Stimulated activated naive CD8-positive, alpha-beta T cell treated with anti-CD3 and anti-CD28 coated beads, Interleukin-15, Interleukin-2, amounts not matched to agents 100 U/mL and 50 U/mL, for 24 hours (primary cell): ENCODE measurements around the gene SHISA4.
"Not testable (repeated sequence)": the region's sequence is repeated elsewhere in the genome, so short reads cannot be mapped to it uniquely, and the experiment has no call there.

Experiments used
- ATAC-seq: fragments of 150-1000 bp; cut with Tn5 transposase; one replicate; pipeline ENCODE4 v1.10.0; 2021
- DNase-seq: peaks from one replicate; pipeline ENCODE4 v3.0.0; 2021

The SHISA4 gene

DNA sequence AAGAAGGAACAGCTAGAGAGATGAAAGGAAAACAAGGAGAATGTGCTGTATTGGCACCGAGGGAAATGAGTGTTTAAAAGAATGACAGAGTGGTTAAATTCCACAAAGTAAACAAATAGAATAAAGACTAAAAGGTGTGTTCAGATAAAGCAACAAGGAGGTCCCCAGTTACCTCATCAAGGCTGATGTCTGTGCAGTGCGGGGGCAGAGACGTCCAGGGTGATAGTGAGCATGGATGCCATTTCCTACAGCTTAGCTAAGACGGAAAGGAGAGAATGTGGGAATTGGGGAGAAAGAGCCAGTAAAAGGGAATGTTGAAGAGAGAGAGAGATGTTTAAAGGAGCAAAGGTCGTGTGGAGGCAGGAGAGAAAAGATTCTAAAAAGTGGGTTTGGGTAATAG, 42.1 kb downstream of the SHISA4 start:
- ATAC-seq (no peak), DNase-seq (no peak)

DNA sequence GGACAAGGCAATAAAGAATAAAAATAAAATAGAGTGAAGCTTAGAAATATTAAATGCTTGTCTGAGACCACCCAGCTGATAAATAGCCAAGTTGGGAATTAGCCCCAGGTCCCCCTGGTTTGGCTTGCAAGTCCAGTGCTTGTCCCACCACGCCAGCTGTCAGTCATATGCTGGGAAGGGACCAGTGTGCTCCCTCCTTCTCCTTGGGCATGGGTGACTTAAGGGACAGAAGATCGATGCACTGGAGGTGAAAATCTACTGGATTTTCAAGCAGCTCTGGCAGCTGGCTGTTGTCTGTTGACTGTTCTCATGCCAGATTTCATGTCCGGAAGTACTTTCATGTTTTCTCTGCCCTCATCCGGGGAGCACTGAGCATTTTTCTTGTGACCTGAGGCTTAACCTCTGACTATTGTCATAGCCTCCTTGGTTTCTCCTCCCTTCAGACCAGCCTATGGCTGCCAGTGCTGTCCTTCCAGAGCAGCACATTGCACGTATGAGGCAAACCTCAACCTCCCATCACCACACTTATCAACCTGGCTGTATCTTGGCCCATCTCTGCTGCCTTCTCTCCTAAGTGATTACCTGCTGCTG, 45.2 kb downstream of the SHISA4 start:
- ATAC-seq: no peak

DNA sequence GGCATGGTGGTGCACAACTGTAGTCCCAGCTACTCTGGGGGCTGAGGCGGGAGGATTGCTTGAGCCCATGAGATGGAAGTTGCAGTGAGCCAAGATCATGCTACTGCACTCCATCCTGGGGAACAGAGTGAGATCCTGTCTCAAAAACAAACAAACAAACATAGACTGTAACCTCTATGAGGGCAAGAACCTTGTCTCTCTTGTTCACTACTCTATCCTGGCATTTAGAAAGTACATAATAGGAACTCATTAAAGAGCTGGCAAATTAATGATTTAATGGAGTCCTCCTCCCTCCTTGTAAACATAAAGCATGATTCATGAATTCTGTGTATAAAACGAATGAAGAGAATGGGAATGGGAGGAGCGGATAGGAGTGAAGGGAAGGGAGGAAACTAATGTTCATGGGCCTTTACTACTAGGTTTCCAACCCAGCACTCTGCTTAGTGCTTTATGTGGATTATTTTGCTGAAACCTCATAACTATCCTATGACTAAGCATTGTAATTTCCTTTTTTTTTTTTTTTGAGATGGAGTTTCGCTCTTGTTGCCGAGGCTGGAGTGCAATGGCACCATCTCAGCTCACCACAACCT, 49.0 kb downstream of the SHISA4 start:
- DNase-seq: no peak

More for the DNA sequence above, 45.2 kb downstream of the SHISA4 start:
- no peak for DNase-seq

DNA sequence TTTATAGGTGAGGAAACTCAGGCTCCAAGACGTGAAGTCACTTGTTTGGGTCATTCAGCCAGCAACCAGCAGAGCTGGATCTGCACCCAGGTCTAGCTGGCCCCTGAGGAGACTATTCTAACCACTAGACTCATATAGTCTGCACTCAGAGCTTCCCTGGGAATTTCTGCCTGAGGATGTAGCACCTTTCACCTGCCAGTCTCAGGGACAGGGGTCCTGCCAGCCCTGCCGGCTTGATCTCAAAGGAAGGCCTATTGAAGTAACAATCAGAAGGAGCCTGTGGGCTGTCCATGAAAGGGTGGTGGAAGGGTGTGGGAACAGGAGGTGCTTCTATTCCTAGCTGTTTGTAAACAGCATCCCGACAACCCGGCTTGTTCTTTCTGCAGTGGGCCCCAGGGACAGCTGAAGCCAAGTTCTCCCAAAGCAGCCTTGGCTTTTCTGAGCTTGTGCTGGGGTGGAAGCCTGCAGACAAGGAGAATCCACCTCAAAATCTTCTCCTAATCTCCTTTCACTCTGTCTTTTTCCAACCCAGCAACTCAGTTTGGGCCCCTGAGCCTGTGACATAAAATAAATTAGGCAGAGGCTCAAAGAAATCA, 49.8 kb downstream of the SHISA4 start:
- DNase-seq (no peak), ATAC-seq (no peak)

More for the DNA sequence above, 49.0 kb downstream of the SHISA4 start:
- no peak for ATAC-seq

DNA sequence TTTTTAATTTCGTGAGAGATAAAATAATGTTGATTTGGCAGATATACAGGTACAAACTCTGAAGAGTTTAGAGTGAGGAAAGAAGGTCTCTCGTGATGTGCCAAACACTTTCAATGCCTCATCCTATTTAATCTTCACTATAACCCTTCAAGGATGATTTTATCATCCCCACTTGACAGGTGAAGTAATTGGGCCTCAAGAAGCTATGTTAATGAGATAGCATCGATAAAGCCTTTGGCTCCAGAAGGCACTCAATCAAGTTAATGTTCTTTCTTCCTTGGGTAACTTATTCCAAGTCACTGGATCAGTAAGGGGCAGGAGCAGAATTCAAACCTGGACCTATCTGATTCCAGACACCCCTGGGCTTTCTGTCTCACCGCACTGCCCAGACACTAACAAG, 50.5 kb downstream of the SHISA4 start:
- no peak for DNase-seq
- no peak for ATAC-seq

DNA sequence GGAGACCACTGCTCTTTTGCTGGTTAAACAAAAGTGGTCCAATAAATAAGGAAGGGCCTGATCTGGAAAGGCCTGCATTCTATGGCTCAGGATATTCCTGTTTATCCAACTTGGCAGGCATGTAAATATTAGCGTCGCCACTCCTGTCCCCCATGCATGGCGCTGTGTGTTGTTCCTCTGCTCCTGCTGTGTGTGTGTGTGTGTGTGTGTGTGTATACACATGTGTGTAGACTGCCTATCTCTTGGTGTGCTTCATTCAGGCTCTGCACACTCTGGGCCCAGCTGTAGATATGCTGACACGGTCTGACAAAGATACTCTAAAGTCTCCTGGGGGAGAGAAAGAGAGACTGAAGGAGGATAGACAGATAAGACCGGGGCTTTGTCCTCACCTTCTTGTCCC, 50.9 kb downstream of the SHISA4 start:
- DNase-seq (no peak), ATAC-seq (no peak)

DNA sequence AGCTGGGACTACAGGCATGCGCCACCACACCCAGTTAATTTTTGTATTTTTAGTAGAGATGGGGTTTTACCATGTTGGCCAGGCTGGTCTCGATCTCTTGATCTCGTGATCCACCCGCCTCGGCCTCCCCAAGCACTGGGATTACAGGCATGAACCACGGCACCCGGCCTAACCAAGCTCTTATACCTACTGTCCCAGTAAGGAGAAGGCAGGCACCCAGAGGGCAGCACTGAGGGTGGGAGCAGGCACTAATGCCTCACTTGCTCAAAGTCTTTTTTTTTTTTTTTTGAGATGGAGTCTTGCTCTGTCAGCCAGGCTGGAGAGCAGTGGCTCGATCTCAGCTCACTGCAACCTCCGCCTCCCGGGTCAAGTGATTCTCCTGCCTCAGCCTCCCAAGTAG, 51.6 kb downstream of the SHISA4 start:
- ATAC-seq, DNase-seq: not testable (repeated sequence)

DNA sequence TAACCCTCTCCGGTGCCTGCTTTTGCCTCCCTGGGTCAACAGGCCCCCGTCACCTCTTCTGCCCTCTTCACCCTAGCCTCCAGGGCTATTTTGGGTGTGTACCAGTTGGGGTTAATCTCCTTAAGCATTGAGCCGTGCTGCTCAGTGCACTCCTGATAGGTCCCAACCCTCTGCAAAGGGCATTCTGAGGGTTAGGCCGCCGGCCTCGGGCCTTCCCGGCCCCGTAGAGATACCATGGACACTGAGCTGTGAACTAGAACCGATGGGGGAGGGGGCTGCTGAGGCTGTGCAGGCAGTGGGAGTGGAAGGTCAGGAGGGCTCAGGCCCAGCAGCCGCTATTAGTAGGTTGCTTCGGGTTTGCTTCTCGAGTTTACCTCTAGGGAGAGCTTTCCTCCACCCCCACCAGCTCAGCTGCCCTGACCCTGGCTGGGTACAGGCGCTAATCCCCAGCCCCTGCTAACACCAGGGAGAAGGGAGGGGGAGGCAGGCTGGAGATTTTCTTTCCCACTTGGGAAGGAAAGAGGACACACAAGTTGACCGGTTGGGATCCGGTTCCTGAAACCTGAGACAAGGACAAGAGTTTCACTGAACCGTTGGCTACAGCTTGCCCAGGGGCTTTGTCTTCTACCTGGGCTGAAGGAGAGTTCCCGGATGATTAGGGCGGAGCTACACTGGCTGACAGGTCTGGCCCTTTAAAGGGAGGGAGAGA, 52.9 kb downstream of the SHISA4 start:
- DNase-seq (no peak), ATAC-seq (no peak)

DNA sequence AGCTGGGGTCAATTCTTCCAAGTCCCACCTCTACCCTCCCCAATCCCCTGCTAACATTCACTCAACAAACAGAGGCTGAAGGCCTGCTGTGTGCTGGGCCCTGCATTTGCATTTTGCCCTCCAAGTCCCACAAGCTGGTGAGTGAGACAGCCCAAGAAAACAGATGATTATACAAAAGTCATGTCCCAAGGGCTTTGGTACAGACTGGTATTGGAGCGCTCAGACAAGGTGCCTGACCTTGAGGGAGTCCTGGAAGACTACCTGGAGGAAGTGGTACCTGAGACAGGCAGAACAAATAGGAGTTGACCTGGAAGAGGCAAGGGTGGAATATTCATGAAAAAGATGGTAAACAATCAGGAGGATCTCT, 53.4 kb downstream of the SHISA4 start:
- ATAC-seq (no peak), DNase-seq (no peak)
